K562 (cell line): ENCODE measurements around the gene MAP1LC3A. TPM values are rescaled to one million over a fixed set of nuclear protein-coding genes. Genes with fewer than 3 reads are reported as not detected.

Experiments used
- ATAC-seq: fragments of 200-7000 bp; cut with Tn5 transposase; 3 replicates; pipeline ENCODE4 v1.9.1; 2020; ENCODE audit warnings: moderate library complexity
- BruUV-seq: library from RNA; stranded (reverse); fragments of 400-500 nt; replicated peaks from 2 replicates; lab custom pipeline; 2021; lab: Mats Ljungman, UMichigan
- CTCF ChIA-PET: fragments of 300-600 bp; formaldehyde crosslinking; extraction: SDS; loops from one replicate; lab custom pipeline; 2021; ENCODE audit warnings: low intra/inter-chr PET ratio; lab: Yijun Ruan, JAX
- POLR2A ChIA-PET: fragments of 300-600, 350-650 bp; sonication (Branson Sonifier 250); formaldehyde crosslinking; extraction: SDS; loops from one replicate; lab custom pipeline; 2021; ENCODE audit warnings: antibody characterized with exemption, inconsistent platforms; lab: Yijun Ruan, JAX
- DNase-seq, 4 experiments: peaks; one replicate each; pipeline versions ENCODE4 v3.0.0 to v3.0.0-alpha.2; 2011 to 2018; ENCODE audit warnings: low spot score in 3 of 4, mixed read lengths in 3 of 4; ENCODE audit errors: extremely low read depth in 1 of 4
- FAIRE-seq: peaks from 2 replicates; lab custom pipeline; 2011; peaks lifted over from hg19 to GRCh38; lab: Jason Lieb, UNC
- H2AFZ ChIP-seq: 2 replicates; pipeline ENCODE4 v1.6.0; 2011; ENCODE audit warnings: low read depth, low read length, control low read depth, inconsistent platforms
- H3K27ac ChIP-seq: fragments of 200-600 bp; 3 replicates; pipeline ENCODE4 v1.8.0; 2011; ENCODE audit warnings: low read depth, mild to moderate bottlenecking, control low read depth, inconsistent platforms, low read length, moderate library complexity, mixed read lengths; ENCODE audit errors: extremely low read depth
- H3K27me3 ChIP-seq, 2 experiments: fragments of 300-600 bp in 1 of 2; 2 replicates in 1 of 2; 3 replicates in 1 of 2; pipeline versions ENCODE4 v1.6.0 to v1.8.0; 2011; ENCODE audit warnings: inconsistent platforms in 2 of 2, low read length in 2 of 2, mild to moderate bottlenecking in 1 of 2, mixed read lengths in 1 of 2, moderate library complexity in 1 of 2; ENCODE audit not compliant: control insufficient read depth in 2 of 2, insufficient read depth in 2 of 2
- H3K36me3 ChIP-seq: fragments of 300-600 bp; 3 replicates; pipeline ENCODE4 v1.8.0; 2011; ENCODE audit warnings: mild to moderate bottlenecking, low read length, inconsistent platforms; ENCODE audit not compliant: control insufficient read depth, insufficient read depth
- H3K4me1 ChIP-seq, 2 experiments: fragments of 200-600 bp in 1 of 2; replicated peaks in 1 of 2; 2 replicates in 1 of 2; 3 replicates in 1 of 2; pipeline versions ENCODE4 v1.5.1 to v1.8.0; 2011; ENCODE audit warnings: inconsistent platforms in 2 of 2, low read length in 2 of 2, mild to moderate bottlenecking in 1 of 2, mixed read lengths in 1 of 2, moderate library complexity in 1 of 2; ENCODE audit not compliant: control insufficient read depth in 2 of 2, insufficient read depth in 2 of 2
- H3K4me2 ChIP-seq: 2 replicates; pipeline ENCODE4 v1.6.1; 2011; ENCODE audit warnings: low read length, control low read depth, inconsistent platforms, mixed read lengths; ENCODE audit not compliant: insufficient read depth
- H3K4me3 ChIP-seq: fragments of 200-600 bp; sonication (generic), shearing (Covaris generic); 2 replicates; pipeline ENCODE4 v1.5.1; 2016; ENCODE audit warnings: control low read depth, inconsistent platforms
- H3K79me2 ChIP-seq: fragments of 200-600 bp; 3 replicates; pipeline ENCODE4 v1.8.0; 2011; ENCODE audit warnings: low read length, inconsistent platforms; ENCODE audit not compliant: control insufficient read depth, insufficient read depth
- H3K9ac ChIP-seq, 2 experiments: 2 replicates each; pipeline versions ENCODE4 v1.6.0 to v1.6.1; 2011; ENCODE audit warnings: low read depth in 2 of 2, low read length in 2 of 2, control low read depth in 1 of 2, inconsistent platforms in 1 of 2, mild to moderate bottlenecking in 1 of 2, mixed read lengths in 1 of 2; ENCODE audit not compliant: insufficient read depth in 1 of 2
- H3K9me1 ChIP-seq: one replicate; pipeline ENCODE4 v1.6.0; 2011; ENCODE audit warnings: inconsistent platforms, mild to moderate bottlenecking, low read length, moderate library complexity; ENCODE audit not compliant: control insufficient read depth, insufficient read depth
- H3K9me3 ChIP-seq: replicated peaks from 2 replicates; pipeline ENCODE4 v1.5.1; 2011; ENCODE audit warnings: low read depth, low read length, inconsistent platforms; ENCODE audit not compliant: control insufficient read depth, insufficient read depth
- H4K20me1 ChIP-seq: replicated peaks from 2 replicates; pipeline ENCODE4 v1.6.1; 2011; ENCODE audit warnings: low read length, inconsistent platforms, mixed read lengths; ENCODE audit not compliant: control insufficient read depth, insufficient read depth
- BMI1 ChIP-seq: fragments of 150-350 bp; IDR thresholded peaks from 2 replicates; pipeline ENCODE4 v1.6.1; 2014; ENCODE audit warnings: low read length
- CEBPG ChIP-seq, 3 experiments: fragments of 200-800 bp in 1 of 3; sonication (Bioruptor generic) in 1 of 3; sonication (generic) in 1 of 3; formaldehyde crosslinking in 1 of 3; IDR thresholded peaks in 2 of 3; conservative IDR thresholded peaks in 1 of 3; 2 replicates each; pipeline versions ENCODE4 v1.6.1 to v1.8.0; 2016 to 2022; ENCODE audit warnings: missing compliant biosample characterization in 2 of 3, missing genetic modification characterization in 2 of 3, mild to moderate bottlenecking in 1 of 3, missing genetic modification reagents in 1 of 3
- CUX1 ChIP-seq: fragments of 200-800 bp; sonication (Bioruptor generic); IDR thresholded peaks from 2 replicates; pipeline ENCODE4 v1.6.1; 2016; ENCODE audit warnings: missing genetic modification characterization, missing compliant biosample characterization
- IRF9 ChIP-seq: fragments of 450-650 bp; IDR thresholded peaks from 2 replicates; pipeline ENCODE4 v1.6.1; 2016; ENCODE audit warnings: missing biosample characterization, missing genetic modification characterization
- KDM5B ChIP-seq: fragments of 200-600 bp; sonication (generic); IDR thresholded peaks from 2 replicates; pipeline ENCODE4 v1.6.1; 2012; ENCODE audit warnings: low read depth, mild to moderate bottlenecking, moderate library complexity, low read length, control low read depth, inconsistent platforms; ENCODE audit not compliant: insufficient replicate concordance
- NR1H2 ChIP-seq: sonication (generic); formaldehyde crosslinking; IDR thresholded peaks from 2 replicates; pipeline ENCODE4 v1.4.0; 2020; ENCODE audit warnings: mild to moderate bottlenecking, missing genetic modification reagents
- RBBP5 ChIP-seq: fragments of 200-600 bp; sonication (generic); IDR thresholded peaks from 2 replicates; pipeline ENCODE4 v1.6.1; 2012; ENCODE audit warnings: borderline replicate concordance, mild to moderate bottlenecking, low read length, control low read depth, inconsistent platforms; ENCODE audit not compliant: insufficient read depth, poor library complexity, severe bottlenecking
- RBFOX2 ChIP-seq: fragments of 200-400 bp; formaldehyde crosslinking; IDR thresholded peaks from 2 replicates; pipeline ENCODE4 v1.6.1; 2017; ENCODE audit warnings: low read depth, mild to moderate bottlenecking, low read length, moderate library complexity
- SMAD3 ChIP-seq: fragments of 450-650 bp; formaldehyde crosslinking; conservative IDR thresholded peaks from 2 replicates; pipeline ENCODE4 v1.4.0; 2020; ENCODE audit warnings: mild to moderate bottlenecking
- STAT5B ChIP-seq: fragments of 250-450 bp; sonication (Bioruptor Pico); IDR thresholded peaks from 2 replicates; pipeline ENCODE4 v1.8.0; 2021; ENCODE audit warnings: mild to moderate bottlenecking, inconsistent platforms
- ZC3H11A ChIP-seq: IDR thresholded peaks from 2 replicates; pipeline ENCODE4 v1.6.1; 2012; ENCODE audit warnings: low read depth, low read length, improper control_type of control experiment
- ZNF124 ChIP-seq: sonication (generic); formaldehyde crosslinking; IDR thresholded peaks from 2 replicates; pipeline ENCODE4 v1.8.1; 2022; ENCODE audit warnings: missing genetic modification reagents
- ZNF232 ChIP-seq: sonication (generic); formaldehyde crosslinking; IDR thresholded peaks from 2 replicates; pipeline ENCODE4 v1.8.0; 2022; ENCODE audit warnings: mild to moderate bottlenecking, missing genetic modification reagents
- ZNF644 ChIP-seq: fragments of 200-800 bp; sonication (Bioruptor generic); IDR thresholded peaks from 2 replicates; pipeline ENCODE4 v1.6.1; 2016; ENCODE audit warnings: low read depth, missing genetic modification characterization, missing compliant biosample characterization
- WGBS: fragments of 100-300 bp; shearing (Covaris generic); methylation state at CpG from one replicate; pipeline ENCODE4 v1.1.6; 2016; ENCODE audit warnings: low coverage, mixed read lengths; ENCODE audit not compliant: insufficient coverage; ENCODE audit errors: missing lambda C conversion rate; 5-methylcytosine and 5-hydroxymethylcytosine counted together
- in situ Hi-C: fragments of 300-500 bp; cut with MboI; formaldehyde crosslinking; loops from 4 replicates; pipeline ENCODE4 v1.15.0; 2018; ENCODE audit warnings: inconsistent platforms, mixed read lengths
- intact Hi-C: fragments of 100-400 bp; cut with micrococcal nuclease; formaldehyde crosslinking; loops from 2 replicates; pipeline ENCODE4 v1.14.2; 2022
- polyA plus RNA-seq, 8 experiments: library from polyadenylated mRNA; depleted of rRNA in 4 of 8; stranded (reverse) in 5 of 8; unstranded in 3 of 8; fragments of >200 nt; fragmentation: Nextera tagmentation in 2 of 8; fragmentation: Illumina TruSeq in 1 of 8; extraction: Ambion mirVana in 2 of 8; extraction: Trizol in 1 of 8; gene quantifications; 2 replicates each; pipeline versions ENCODE4 v1.2.1 to v1.2.3, GENCODE V29; 2011 to 2014; ENCODE audit warnings: inconsistent platforms in 1 of 8, missing spikeins in 1 of 8
- total RNA-seq, 7 experiments: library from RNA; depleted of rRNA in 6 of 7; stranded (reverse); fragments of >200 nt in 6 of 7; fragmentation: Illumina TruSeq in 2 of 7; extraction: Trizol in 2 of 7; gene quantifications; 2 replicates each; pipeline versions ENCODE4 v1.2.1 to v1.2.3, GENCODE V29; 2011 to 2021; ENCODE audit warnings: low replicate concordance in 1 of 7
- TF ChIP-seq, protein P1 (sequence below): sonication (generic); formaldehyde crosslinking; IDR thresholded peaks from 2 replicates; pipeline ENCODE4 v1.8.0; 2023; ENCODE audit warnings: mild to moderate bottlenecking, missing genetic modification reagents

The MAP1LC3A gene
- total and polyA plus RNA-seq, 9 of the 15 experiments (the other 6 are each of a cell fraction or from before 2014, with no cell fraction given): 0.27 to 0.38 TPM; not detected in 7

DNA sequence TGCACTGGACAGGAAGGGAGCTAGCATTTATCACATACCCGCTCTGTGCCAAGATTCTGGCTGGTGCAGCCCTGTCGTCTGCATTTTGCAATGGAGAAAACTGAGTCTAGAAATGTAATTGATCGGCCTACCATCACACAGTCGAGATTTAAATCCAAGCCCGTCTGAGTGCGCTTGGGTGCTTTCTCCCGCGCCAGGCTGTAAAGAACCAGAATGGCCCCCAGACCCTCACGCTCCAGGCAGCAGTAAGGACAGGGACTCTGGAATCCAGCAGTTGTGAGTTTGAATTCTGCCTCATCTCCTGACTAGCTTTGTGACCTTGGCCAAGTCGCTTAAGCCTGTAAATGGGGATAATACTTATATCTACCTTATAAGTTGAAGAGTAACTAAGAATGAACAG, 31.5 kb upstream of the MAP1LC3A start:
- Histone ChIP-seq H3K4me1 (peaks cover 15 to 17% of the 10 kb centered on the region in 2 experiments), H3K9me3 (no peaks in the 10 kb centered on the region; the same call in 1 of the 2 replicates)
- no peak for DNase-seq
- ATAC-seq: no peak
- in situ Hi-C loops: loop anchor here (10.0 kb wide), 1 partner anchor 332 kb away; no protein-coding TSS in a partner anchor
- intact Hi-C loops: no loop called here
- CTCF ChIA-PET: no interaction called here
- TF ChIP-seq STAT5B (CRISPR knock-in tag) (no peak), RBBP5 (no peak), ZNF124 (CRISPR knock-in tag) (no peak), BMI1 (no peak), ZNF644 (tag) (no peak), ZC3H11A (no peak), ZNF232 (CRISPR knock-in tag) (no peak), CUX1 (CRISPR knock-in tag) (no peak), SMAD3 (no peak), NR1H2 (CRISPR knock-in tag) (no peak), CEBPG (CRISPR knock-in tag; IDR thresholded peaks at IDR 0.05) (no peak), CEBPG (tag; conservative IDR thresholded peaks at IDR 0.05 in 1 of 2, IDR thresholded peaks at IDR 0.05 in 1 of 2) (no peak), KDM5B (no peak), RBFOX2 (no peak), IRF9 (tag) (no peak)
- TF ChIP-seq, protein P1, sequence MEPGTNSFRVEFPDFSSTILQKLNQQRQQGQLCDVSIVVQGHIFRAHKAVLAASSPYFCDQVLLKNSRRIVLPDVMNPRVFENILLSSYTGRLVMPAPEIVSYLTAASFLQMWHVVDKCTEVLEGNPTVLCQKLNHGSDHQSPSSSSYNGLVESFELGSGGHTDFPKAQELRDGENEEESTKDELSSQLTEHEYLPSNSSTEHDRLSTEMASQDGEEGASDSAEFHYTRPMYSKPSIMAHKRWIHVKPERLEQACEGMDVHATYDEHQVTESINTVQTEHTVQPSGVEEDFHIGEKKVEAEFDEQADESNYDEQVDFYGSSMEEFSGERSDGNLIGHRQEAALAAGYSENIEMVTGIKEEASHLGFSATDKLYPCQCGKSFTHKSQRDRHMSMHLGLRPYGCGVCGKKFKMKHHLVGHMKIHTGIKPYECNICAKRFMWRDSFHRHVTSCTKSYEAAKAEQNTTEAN (CRISPR knock-in tag): no peak
- TF ChIP-seq, all 486 proteins: peak for 0
- FAIRE-seq: no peak
- H3K9me1 ChIP-seq: no peaks in the 10 kb centered on the region
- no TSS peak for BruUV-seq
- H4K20me1 ChIP-seq: peaks cover 20% of the 10 kb centered on the region
- H2AFZ ChIP-seq: no peak overlapping the region
- no peak overlapping the region for H3K27ac ChIP-seq
- no peak overlapping the region for H3K9ac ChIP-seq
- peaks cover 78% of the 10 kb centered on the region for H3K36me3 ChIP-seq
- no peaks in the 10 kb centered on the region for H3K27me3 ChIP-seq
- no peak overlapping the region for H3K4me2 ChIP-seq
- no peak overlapping the region for H3K4me3 ChIP-seq
- 88% methylated on average over 10 of the region's 10 CpGs for WGBS
- peaks cover 42% of the 10 kb centered on the region for H3K79me2 ChIP-seq
- POLR2A ChIA-PET: no interaction called here
